ENCODE measurements around the gene NT5M.

DNA sequence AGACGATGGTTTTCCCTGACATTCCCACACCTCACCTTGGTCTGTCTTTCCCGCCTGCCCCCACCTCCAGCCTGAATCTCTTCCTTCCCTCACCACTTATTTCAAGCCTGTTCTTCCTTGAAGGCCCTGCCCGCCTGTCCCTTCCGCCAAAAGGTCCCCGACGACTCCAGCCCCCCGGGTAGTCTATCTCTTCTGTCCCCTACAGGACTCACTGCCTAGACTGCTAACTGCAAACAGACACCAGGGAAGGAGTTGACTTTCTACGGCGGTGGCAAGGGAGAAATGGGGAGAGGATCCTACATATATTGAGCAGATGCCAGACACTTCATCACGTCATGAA lies 53.7 kb downstream of the NT5M start:
- TF ChIP-seq POLR2AphosphoS5 (IDR thresholded peaks at IDR 0.05; ENCODE audit: control insufficient read depth, insufficient read depth, low read depth, low read length), result no peak
- TF ChIP-seq MAX (CRISPR knock-in tag; IDR thresholded peaks at IDR 0.05), result no peak

Measured in K562 (cell line).